Measurements from ENCODE around the gene MRPL33.

GRCh38 chr2:27807476-27807875, 36.0 kb downstream of the MRPL33 start:
- TF ChIP-seq POLR2A (IDR thresholded peaks at IDR 0.05; ENCODE audit: insufficient read depth in 1 of 2, low read depth in 2 of 2, low read length in 2 of 2) (no peak), GTF2F1 (IDR thresholded peaks at IDR 0.05; ENCODE audit: low read length) (no peak), ZNF34 (CRISPR knock-in tag; IDR thresholded peaks at IDR 0.05; ENCODE audit: borderline replicate concordance) (no peak), ZNF3 (CRISPR knock-in tag; IDR thresholded peaks at IDR 0.05) (no peak), USF2 (IDR thresholded peaks at IDR 0.05; ENCODE audit: low read depth, low read length) (no peak), USF2 (CRISPR knock-in tag; IDR thresholded peaks at IDR 0.05; ENCODE audit: borderline replicate concordance) (no peak), GPBP1L1 (CRISPR knock-in tag; IDR thresholded peaks at IDR 0.05) (no peak), ZNF609 (CRISPR knock-in tag; IDR thresholded peaks at IDR 0.05; ENCODE audit: borderline replicate concordance) (no peak)
